Dedifferentiated amniotic fluid mesenchymal stem cell (primary cell): ENCODE measurements around the gene LEMD2.

Source experiments
- DNase-seq: peaks from one replicate; pipeline ENCODE4 v3.0.0-alpha.2; 2016; ENCODE audit errors: extremely low spot score

The LEMD2 gene

GRCh38 chr6:33819021-33819420, 30.1 kb upstream of the LEMD2 start:
- DNase-seq = no peak

- DNase-seq = no peak
These were observed 29.4 kb upstream of the LEMD2 start for GRCh38 chr6:33818293-33818692.

- no peak for DNase-seq
These were observed 28.6 kb upstream of the LEMD2 start for GRCh38 chr6:33817489-33817888.

- no peak for DNase-seq
These were observed 28.0 kb upstream of the LEMD2 start for GRCh38 chr6:33816911-33817310.

DNA sequence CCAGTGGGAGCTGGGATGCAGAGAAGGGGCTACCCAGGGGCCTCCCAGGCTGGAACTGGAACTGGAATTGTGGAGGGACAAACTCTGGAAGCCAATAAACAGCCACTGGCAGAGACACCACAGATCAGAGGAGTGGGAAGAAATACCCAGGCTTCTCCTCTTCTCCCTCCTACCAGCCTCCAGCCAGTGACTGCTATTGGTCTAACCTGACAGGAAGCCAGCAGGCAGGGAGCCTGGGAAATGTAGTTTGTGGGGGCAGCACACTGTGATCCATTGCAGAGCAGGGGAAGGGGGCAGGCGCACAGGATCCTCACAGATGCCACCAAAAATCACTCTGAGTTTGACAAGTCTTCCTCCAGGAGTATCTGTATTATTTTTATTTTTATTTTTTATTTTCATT, 26.9 kb upstream of the LEMD2 start:
- DNase-seq = no peak

- no peak for DNase-seq
These were observed 25.4 kb upstream of the LEMD2 start for GRCh38 chr6:33813990-33814985.

GRCh38 chr6:33813246-33813904, 24.4 kb upstream of the LEMD2 start:
- DNase-seq = no peak

DNA sequence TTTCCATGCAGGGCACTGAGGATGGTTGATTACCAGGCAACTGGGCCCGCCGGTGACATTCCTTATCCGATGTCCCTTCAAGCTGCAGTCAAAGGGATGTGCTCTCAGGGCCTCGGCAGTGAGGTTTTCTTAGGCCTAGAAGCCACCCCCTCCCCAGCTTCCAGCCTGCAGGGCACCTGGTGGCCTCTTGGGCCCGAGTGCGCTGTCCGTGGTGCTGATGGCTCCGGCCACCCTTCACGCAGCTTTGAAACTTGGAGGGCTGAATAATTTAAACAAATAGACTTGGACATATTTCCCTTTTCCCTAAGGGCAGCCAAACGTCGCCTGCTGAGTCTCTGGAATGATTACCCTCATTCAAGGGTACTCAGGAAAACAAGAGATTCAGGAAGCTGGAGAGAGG, 23.7 kb upstream of the LEMD2 start:
- DNase-seq = no peak

GRCh38 chr6:33809594-33809993, 20.7 kb upstream of the LEMD2 start:
- DNase-seq = no peak

DNA sequence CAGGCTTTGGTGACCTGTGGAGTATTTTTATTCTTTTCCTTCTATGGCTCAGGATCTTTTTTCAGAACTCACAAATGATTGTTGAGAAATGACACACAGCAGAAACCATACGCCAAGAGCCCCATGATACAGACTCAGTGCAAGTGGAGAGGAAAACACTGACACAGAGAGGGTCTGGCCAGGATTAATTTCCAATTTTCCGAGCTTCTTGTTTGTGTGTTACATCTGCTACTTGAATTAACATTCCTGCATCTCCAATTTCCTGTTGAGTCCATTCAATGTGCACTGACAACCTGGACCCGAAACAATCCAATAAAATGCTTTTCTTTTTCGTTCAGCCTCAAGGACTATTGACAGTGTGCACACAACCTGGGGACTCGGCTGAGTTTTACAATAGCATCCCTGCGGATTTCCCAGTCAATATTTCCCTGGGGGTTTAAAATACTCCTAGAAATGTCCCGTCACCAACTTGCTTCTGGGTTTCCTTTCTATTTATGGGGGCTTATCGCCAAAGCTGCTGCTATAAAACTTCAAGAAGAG, 19.8 kb upstream of the LEMD2 start:
- DNase-seq = no peak

DNA sequence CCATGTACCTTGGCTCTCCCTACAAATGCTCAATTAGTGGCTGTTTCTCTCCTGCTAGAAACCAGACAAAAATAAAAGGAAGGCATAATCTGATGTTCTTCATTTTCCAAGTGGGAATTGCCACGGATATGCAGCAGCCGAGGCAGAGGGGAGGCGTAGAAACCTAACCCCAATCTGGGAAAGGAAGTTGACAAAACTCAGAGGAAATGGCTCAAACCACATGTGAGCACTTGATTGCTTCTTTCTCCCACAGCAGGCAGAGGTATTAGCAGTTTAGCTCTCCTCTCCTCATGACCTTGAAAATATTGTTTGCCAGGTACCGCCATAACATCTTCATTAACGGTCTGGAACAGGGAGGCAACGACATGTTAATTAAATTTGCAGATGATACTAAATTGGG, 18.7 kb upstream of the LEMD2 start:
- no peak for DNase-seq

DNA sequence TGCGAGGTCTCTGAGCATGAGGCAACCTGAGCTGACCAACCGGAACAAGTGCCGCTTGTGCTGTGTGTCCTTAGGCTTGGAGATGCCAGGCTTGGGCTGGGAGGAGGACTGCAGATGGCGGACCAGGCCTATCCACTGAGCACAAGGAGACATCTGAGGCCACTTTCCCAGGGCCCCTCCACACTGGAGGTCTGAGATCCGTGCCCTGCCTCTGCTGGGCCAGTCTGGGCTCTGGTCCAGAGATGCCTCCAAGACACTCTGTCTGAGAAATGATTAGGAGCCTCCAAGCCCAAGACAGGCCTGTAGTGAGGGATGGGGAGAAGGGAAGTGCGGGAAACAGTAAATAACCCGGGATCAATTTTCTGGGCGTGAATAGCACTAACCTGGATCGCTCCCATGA, 17.9 kb upstream of the LEMD2 start:
- no peak for DNase-seq

- DNase-seq = no peak
These were observed 14.7 kb upstream of the LEMD2 start, which contains the start of gene MLN for GRCh38 chr6:33803571-33804053. Gene MLN (minus strand): TSS chr6:33804003. CDS start chr6:33801163, 2,840 bp downstream.

DNA sequence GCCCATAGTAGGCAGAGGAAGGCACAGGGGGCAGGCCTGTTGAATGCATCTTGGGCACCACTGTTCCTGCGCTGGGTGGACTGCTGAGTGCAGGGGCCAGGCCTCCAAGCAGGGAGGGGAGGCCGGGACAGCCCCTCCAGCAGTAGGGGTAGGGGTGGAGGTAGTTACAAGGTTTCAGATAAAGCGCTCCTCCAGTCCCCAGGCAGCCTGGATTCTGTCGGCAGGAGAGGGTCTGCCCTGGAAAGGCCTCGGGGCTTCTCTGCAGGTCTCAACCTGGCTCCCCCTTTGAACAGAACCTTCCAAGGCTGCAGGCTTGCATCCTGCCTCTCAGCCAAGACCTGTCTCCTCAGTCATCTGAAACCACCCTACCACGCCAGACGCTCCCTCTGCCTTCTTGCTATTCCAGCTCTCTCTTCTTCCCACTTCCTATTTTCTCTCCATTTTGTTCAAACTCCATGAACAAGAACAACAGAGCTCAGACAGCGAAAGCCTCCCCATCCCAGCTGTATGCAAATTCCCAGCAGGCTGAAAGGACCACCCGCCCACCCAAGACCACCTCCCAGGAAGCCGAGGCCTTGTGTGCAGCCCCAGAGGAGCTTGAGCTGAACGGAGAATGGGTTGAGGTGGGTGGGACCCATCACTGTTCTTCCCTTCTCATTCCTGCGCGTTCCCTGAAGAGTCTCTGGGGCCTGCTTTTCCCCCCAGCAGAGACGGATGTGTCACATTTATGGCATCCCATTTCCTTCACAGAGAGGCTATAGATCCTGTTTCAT, 13.4 kb upstream of the LEMD2 start:
- DNase-seq = no peak

GRCh38 chr6:33801611-33802010, 12.7 kb upstream of the LEMD2 start:
- DNase-seq = no peak

GRCh38 chr6:33800248-33800969, 11.5 kb upstream of the LEMD2 start:
- DNase-seq = no peak

- DNase-seq = no peak
These were observed 10.7 kb upstream of the LEMD2 start for GRCh38 chr6:33799454-33800113.

DNA sequence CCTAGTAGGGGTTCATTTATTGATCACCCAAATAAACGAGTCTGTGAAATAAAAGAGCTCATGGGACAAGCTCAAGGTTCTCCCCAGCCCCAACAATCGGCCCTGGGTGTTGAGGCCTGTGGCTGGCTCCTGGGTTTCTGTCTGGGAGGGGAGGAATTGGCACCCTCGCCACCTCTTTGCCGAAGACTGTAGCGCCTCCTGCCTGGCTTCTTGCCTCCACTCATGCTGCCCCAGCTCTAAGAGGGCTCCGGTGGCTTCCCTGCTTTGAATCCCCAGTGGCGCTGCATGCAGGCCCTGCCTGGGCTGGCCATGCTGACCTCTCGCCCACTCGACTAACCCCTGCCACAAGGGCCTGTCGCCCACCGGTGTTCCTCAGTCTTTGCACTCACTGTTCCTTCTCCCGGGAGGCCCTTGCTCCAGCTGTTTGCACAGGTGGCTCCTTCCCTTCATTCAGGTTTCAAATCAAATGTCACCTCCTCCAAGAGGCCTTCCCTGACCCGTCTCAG, 9.5 kb upstream of the LEMD2 start:
- DNase-seq = no peak

- DNase-seq = no peak
These were observed 8.9 kb upstream of the LEMD2 start for GRCh38 chr6:33797626-33798342.
